Frontal cortex (tissue), 4 donors: ENCODE measurements around the gene CD2. TPM values are rescaled to one million over a fixed set of nuclear protein-coding genes. Genes with fewer than 3 reads are reported as not detected.

ENCODE experiments used
- DNase-seq, 2 donors: peaks; one replicate each; pipeline ENCODE4 v3.0.0; 2012; ENCODE audit warnings: low spot score in 2 of 2
- FAIRE-seq: peaks from 2 replicates; lab custom pipeline; 2012; peaks lifted over from hg19 to GRCh38; lab: Jason Lieb, UNC
- total RNA-seq: library from RNA; depleted of rRNA; stranded (reverse); fragments of >200 nt; gene quantifications from one replicate; pipeline ENCODE4 v1.2.3, GENCODE V29; 2014
- donor health status: control.
- donor health status: control.
- donor health status: control.

The CD2 gene
- total RNA-seq, 1 donor from 2014 or later, result not detected

DNA sequence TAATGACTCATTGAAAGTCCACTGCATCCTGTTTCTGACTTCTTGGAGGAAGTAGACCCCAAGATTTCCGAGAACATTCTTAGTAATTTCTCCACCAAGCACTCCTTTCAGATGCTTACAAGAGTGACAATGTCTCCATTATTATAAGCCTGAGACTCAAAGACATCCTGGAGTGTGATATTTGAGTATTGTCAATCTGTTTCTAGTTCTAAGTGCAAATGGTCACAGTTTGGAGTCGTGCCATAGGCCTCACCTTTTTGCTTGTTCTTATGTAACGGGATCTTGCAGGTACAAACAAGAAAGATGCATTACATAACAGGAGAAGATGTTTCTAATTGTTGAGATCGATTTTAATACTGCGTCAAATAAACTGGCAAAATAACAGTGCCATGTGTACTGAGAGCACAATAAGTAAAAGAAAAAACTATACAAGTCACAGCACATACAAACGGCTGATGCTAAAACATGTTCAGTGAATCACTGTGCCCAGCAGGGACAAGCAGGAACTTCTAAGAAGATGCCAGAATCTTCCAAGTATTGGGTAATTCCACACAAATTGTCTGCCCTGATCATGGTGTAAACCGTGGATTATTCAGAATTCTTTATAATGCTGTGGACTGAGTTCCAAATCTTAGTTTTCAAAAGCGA, 54.1 kb downstream of the CD2 start:
- no peak for DNase-seq
- no peak for FAIRE-seq

DNA sequence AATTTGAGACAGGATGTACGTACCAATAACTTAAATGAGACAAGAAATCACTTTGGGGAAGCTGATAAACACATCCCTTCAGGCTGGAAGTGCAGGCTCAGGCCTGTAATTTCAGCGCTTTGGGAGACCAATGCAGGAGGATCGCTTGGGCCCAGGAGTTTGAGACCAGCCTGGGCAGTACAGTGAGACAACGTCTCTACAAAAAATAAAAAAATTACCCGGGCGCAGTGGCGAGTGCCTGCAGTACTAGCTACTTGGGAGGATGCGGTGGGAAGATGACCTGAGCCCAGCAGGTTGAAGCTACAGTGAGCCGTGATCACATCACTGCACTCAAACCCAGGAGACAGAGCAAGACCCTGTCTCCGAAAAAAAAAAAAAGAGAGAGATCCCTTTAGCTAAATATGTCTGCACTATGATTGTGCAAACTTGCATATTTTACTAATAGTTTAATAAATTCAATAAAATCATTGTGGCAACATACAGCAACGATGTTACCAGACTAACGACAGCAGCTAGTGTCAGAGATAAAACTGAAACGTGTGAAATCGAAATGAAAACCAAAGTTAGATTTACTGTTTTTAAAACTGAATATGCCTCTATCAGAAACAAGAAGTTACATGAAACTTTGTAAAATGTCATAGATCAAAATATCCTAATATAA, 54.7 kb downstream of the CD2 start:
- FAIRE-seq, result no peak

DNA sequence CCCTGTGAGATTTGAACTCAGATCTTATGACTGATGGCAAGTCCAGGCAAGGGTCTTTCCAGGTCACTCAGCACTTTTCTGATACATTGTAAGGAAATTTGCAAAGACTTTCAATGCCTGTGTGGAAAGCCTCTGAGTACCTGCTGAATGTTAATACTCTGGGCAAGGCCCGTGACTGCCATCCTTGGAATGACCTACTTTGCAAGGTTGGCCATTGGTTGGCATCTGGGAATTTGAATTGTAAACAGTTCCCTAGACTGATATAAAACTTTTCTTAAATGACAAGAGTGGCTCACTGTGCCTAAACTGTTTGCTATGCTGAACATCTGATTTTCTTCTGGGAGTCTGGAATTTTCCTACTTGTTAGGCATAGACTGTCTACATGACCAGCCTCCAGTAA, 57.1 kb downstream of the CD2 start:
- FAIRE-seq, result no peak

More for the DNA sequence above, 54.7 kb downstream of the CD2 start:
- DNase-seq, result no peak

DNA sequence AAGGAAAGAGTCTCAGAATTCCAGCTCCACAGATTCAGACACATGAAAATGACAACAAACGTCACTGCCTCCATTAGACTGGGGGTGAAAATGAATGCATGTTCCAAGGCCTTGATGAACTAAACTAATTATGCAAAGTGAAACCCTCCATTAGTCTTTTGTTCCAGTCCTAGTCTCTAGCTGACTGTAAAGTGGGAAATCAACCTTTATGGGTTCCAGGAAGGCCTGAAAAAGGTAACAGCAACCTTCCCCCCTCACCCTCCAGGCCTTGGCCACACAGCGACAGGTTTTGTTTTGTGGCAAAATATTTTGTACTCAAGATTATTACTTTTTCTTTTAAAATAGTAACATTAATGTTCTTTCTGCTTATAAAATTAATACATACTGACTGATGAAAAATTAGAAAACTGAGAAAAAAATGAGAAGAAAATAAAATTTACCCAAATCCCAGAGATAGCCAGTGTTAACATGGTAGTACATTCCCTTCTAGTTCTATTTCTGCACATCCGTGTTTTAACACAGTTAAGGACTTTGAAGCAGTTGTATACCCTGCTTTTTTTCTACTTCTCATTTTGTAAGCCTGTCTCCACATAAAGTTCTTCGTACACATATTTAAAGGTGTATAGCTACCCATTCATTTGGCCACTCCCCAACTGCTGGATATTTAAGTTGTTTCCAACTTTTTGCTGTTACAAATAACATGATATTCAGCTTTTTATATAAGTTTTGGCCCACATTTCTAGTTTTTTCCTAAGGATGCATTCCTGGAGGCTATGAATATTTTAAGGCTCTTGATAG, 60.9 kb downstream of the CD2 start:
- DNase-seq, result no peak
- no peak for FAIRE-seq

More for the DNA sequence above, 57.1 kb downstream of the CD2 start:
- DNase-seq, result no peak

DNA sequence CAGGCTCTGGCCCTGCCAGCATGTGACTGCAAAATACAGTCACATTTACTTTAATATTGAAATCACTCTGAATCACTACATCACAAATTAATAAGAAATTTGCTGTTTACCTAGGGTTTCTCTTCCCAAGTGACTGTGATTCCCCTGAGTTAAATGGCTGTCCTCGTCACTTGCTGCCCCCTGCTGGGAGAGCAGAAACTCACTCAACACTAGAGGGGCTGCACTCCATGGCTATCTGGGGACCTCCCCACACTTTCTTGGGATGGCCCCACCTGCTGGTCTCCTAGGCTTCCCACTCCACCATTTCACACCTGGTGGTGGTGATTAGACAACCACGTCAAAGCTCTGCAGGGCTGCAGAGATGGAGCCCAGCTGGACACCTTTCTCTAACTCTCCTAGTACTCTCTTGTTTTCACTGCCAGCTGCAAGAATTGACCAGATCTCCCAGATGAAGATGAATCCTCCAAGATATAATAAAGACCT, 63.4 kb downstream of the CD2 start:
- no peak for DNase-seq
- FAIRE-seq, result no peak

Other genes with a start within 250 kb of the CD2 start
- 6.1 TPM for gene CD58, start 183.4 kb upstream of the CD2 start, total RNA-seq
- gene IGSF3, start 86.7 kb upstream of the CD2 start, total RNA-seq, result 134 TPM
- 40.8 TPM for gene PTGFRN, start 155.5 kb downstream of the CD2 start, total RNA-seq
- gene CD101, start 247.3 kb downstream of the CD2 start, total RNA-seq, result 0.82 TPM